ENCODE data around the gene SOCS1.

DNA sequence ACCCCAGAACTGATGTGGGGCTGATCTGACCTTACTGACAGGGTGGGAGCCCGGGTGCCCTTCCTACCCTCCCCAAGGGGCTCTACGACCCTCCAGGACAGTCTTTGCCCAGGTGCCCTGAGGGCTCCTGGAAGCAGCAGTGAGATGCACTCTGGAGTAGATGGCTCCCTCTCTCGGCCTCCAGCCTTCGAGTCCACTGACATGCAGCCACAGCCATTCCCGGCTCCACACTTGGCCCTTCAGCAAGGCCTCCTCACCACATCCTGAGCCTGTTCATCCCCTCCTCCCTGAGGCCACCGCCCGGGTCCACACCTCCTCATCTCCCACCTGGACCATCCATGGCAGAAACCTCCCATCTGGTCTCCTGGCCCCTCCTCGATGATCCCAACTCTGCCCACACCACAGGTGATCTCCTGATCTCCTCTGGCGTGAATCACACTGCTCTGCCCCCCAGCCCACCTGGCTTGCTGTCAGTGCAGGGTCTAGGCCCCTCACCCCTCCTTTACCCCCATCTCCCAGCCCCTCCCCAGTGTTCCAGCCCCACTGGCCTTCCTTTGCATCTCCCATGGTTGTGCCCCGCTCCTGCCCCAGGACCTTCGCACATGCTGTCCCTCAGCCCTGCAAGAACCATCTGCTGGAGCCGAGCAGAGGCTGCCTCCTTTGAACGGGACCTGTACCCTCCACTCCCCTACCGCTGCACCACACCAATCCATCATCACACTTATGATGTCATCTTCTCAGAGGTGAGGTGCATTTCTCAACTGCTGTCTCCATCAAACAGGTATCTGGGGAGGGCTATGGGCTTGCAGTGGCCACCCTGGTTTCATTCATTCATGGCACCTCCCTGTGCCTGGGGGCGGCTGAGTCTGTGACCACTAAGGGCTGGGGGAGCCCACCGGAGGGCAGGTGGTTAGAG, 44.7 kb downstream of the SOCS1 start:
- TF ChIP-seq EZH2 (IDR thresholded peaks at IDR 0.05; ENCODE audit: borderline replicate concordance, low read depth, low read length, poor library complexity, severe bottlenecking), result no peak
- no peak for TF ChIP-seq CTCF (conservative IDR thresholded peaks at IDR 0.05; ENCODE audit: low read depth, low read length)

All from A673 (cell line).